Transverse colon (tissue), 4 donors: ENCODE results near the gene CFAP69. TPM values are rescaled to one million over a fixed set of nuclear protein-coding genes. Genes with fewer than 3 reads are reported as not detected.
A peak's percentile ranks its signal among the peaks of the same experiment; 100 is the strongest.

Experiments used
- DNase-seq: peaks from one replicate; pipeline ENCODE4 v3.0.0-alpha.2; 2019
- H3K27ac ChIP-seq, 4 donors: fragments of 200-600 bp; sonication (generic); 2 replicates each; pipeline ENCODE4 v1.5.1; 2016 to 2018; ENCODE audit warnings: inconsistent platforms in 4 of 4
- H3K27me3 ChIP-seq: fragments of 200-600 bp; sonication (generic); 2 replicates; pipeline ENCODE4 v1.5.1; 2017; ENCODE audit warnings: inconsistent platforms
- H3K36me3 ChIP-seq, 4 donors: fragments of 200-600 bp; sonication (generic); 2 replicates each; pipeline ENCODE4 v1.5.1; 2017 to 2019; ENCODE audit warnings: inconsistent platforms in 4 of 4
- H3K4me1 ChIP-seq, 4 donors: fragments of 200-600 bp; sonication (generic); 2 replicates each; pipeline ENCODE4 v1.5.1; 2017 to 2020; ENCODE audit warnings: inconsistent platforms in 4 of 4
- H3K4me3 ChIP-seq, 4 donors: fragments of 200-600 bp; sonication (generic); 1 replicate in 1 of 4; 2 replicates in 3 of 4; pipeline versions ENCODE4 v1.5.1 to v1.6.1; 2017 to 2019; ENCODE audit warnings: inconsistent platforms in 4 of 4
- H3K9me3 ChIP-seq, 2 donors: fragments of 200-600 bp; sonication (generic); 2 replicates each; pipeline ENCODE4 v1.5.1; 2017 to 2019; ENCODE audit warnings: inconsistent platforms in 2 of 2
- CTCF ChIP-seq, 5 experiments: fragments of 200-600 bp in 3 of 5; fragments of 450-650 bp in 2 of 5; sonication (generic) in 3 of 5; IDR thresholded peaks; 1 replicate in 2 of 5; 2 replicates in 3 of 5; pipeline ENCODE4 v1.5.1; 2016 to 2017; ENCODE audit warnings: antibody characterized with exemption in 5 of 5, inconsistent platforms in 3 of 5, mild to moderate bottlenecking in 2 of 5, moderate library complexity in 1 of 5
- EP300 ChIP-seq: sonication (generic); formaldehyde crosslinking; IDR thresholded peaks from one replicate; pipeline ENCODE4 v1.6.1; 2017; ENCODE audit warnings: antibody characterized with exemption, low read depth
- POLR2A ChIP-seq: fragments of 450-650 bp; IDR thresholded peaks from one replicate; pipeline ENCODE4 v1.6.1; 2016; ENCODE audit warnings: antibody characterized with exemption, mild to moderate bottlenecking, moderate library complexity
- POLR2AphosphoS5 ChIP-seq, 3 donors: sonication (generic); formaldehyde crosslinking; IDR thresholded peaks; one replicate each; pipeline ENCODE4 v1.6.1; 2016; ENCODE audit warnings: antibody characterized with exemption in 3 of 3
- WGBS, 2 donors: methylation state at CpG; one replicate each; pipeline ENCODE4 v1.1.5; 2018; ENCODE audit warnings: low coverage in 1 of 2; 5-methylcytosine and 5-hydroxymethylcytosine counted together
- in situ Hi-C, 4 donors: fragments of 200-750 bp; cut with MboI; loops; one replicate each; pipeline versions ENCODE4 v1.15.0 to v1.15.1; 2017; ENCODE audit warnings: low sequenced_read_pairs in 3 of 4, low pct_ligation_motif_present in 1 of 4, low pct_unique_long_range_greater_than_20kb in 1 of 4
- intact Hi-C: fragments of 100-400 bp; cut with DNase I; formaldehyde crosslinking; loops from one replicate; pipeline ENCODE4 v1.15.1; 2023; ENCODE audit warnings: low total_unique reads
- total RNA-seq, 4 donors: library from RNA; depleted of rRNA; stranded (reverse); fragments of >200 nt; gene quantifications; one replicate each; pipeline ENCODE4 v1.1.0, GENCODE V29; 2016

The CFAP69 gene
- total RNA-seq, 4 donors from 2014 or later: 1.4 to 6.8 (median 4.5) TPM

GRCh38 chr7:90213521-90213920 lies 31.5 kb upstream of the CFAP69 start:
- TF ChIP-seq POLR2A (no peak), CTCF (IDR thresholded peaks at IDR 0.05) (no peak), POLR2AphosphoS5 (IDR thresholded peaks at IDR 0.05) (no peak), EP300 (no peak)
- intact Hi-C loops (no loop called here), in situ Hi-C loops (no loop called here)
- no peaks in the 10 kb centered on the region for H3K36me3 ChIP-seq
- no peak overlapping the region for H3K4me3 ChIP-seq
- no peaks in the 10 kb centered on the region for H3K9me3 ChIP-seq
- peaks cover 0 to 15% (median 1%) of the 10 kb centered on the region in 4 donors for H3K4me1 ChIP-seq
- peaks cover 6% of the 10 kb centered on the region for H3K27me3 ChIP-seq
- 52% methylated on average over 2 of the region's 2 CpGs for WGBS, 2 donors
- DNase-seq: no peak
- H3K27ac ChIP-seq: peak overlapping the region in 1 of 4 donors; percentile 90

- Histone ChIP-seq H3K9me3 (no peaks in the 10 kb centered on the region), H3K4me3 (no peak overlapping the region), H3K27ac (no peak overlapping the region), H3K36me3 (no peaks in the 10 kb centered on the region), H3K27me3 (peaks cover 2% of the 10 kb centered on the region), H3K4me1 (peaks cover 0 to 10% (median 1%) of the 10 kb centered on the region in 4 donors)
- DNase-seq: no peak
- WGBS, 2 donors: 84 to 97% methylated on average over 6 of the region's 6 CpGs
- TF ChIP-seq POLR2AphosphoS5 (IDR thresholded peaks at IDR 0.05): no peak
- TF ChIP-seq CTCF (IDR thresholded peaks at IDR 0.05): no peak
- no peak for TF ChIP-seq POLR2A
- no peak for TF ChIP-seq EP300
- intact Hi-C loops: no loop called here
- in situ Hi-C loops: no loop called here
These were observed 28.8 kb upstream of the CFAP69 start for GRCh38 chr7:90216080-90216674.

- no peak overlapping the region for H3K4me3 ChIP-seq
- H3K4me1 ChIP-seq: peaks cover 0 to 8% (median 1%) of the 10 kb centered on the region in 4 donors
- in situ Hi-C loops (no loop called here), intact Hi-C loops (no loop called here)
- H3K9me3 ChIP-seq: no peaks in the 10 kb centered on the region
- 88 to 100% methylated on average over 1 to 2 of the region's 2 CpGs for WGBS, 2 donors
- H3K27ac ChIP-seq: no peak overlapping the region
- TF ChIP-seq POLR2A (no peak), CTCF (IDR thresholded peaks at IDR 0.05) (no peak), EP300 (no peak), POLR2AphosphoS5 (IDR thresholded peaks at IDR 0.05) (no peak)
- H3K36me3 ChIP-seq: no peaks in the 10 kb centered on the region
- no peak for DNase-seq
- H3K27me3 ChIP-seq: no peaks in the 10 kb centered on the region
These were observed 28.2 kb upstream of the CFAP69 start for GRCh38 chr7:90216771-90217170.

- no peak overlapping the region for H3K4me3 ChIP-seq
- TF ChIP-seq POLR2A: no peak
- no peak for TF ChIP-seq CTCF (IDR thresholded peaks at IDR 0.05)
- no peak for TF ChIP-seq EP300
- TF ChIP-seq POLR2AphosphoS5 (IDR thresholded peaks at IDR 0.05): no peak
- H3K36me3 ChIP-seq: peaks cover 0 to 7% (median 0%) of the 10 kb centered on the region in 4 donors
- H3K27ac ChIP-seq: peak overlapping the region in 2 of 4 donors; percentile 20 to 47
- in situ Hi-C loops: no loop called here
- no peaks in the 10 kb centered on the region for H3K9me3 ChIP-seq
- no peaks in the 10 kb centered on the region for H3K27me3 ChIP-seq
- intact Hi-C loops: no loop called here
- no peaks in the 10 kb centered on the region for H3K4me1 ChIP-seq
- no peak for DNase-seq
These were observed 22.6 kb upstream of the CFAP69 start for GRCh38 chr7:90222390-90222789.
